ENCODE measurements around the gene DCPS.
A peak's percentile ranks its signal among the peaks of the same experiment; 100 is the strongest.

The DCPS gene

DNA sequence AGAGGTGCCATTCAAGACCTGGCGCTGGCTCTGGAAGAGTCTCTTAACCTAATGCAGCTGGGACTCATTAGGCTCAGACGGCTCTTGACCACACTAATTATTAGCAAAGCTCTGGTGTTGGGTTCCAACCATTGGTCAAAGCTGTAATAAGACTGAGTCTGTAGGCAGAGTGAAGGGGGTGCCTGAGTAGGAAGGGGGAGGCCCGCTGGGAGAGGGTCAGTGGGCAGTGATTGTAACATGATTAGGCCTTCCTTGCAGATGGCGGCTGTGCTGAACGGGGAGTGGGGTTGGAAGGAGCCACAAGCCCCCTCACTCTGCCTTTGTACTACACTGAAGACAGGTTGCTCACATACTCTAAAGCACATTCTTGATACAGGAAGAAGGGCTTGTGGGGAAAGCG is 40.4 kb upstream of the DCPS start:
- no peaks in the 10 kb centered on the region for H4K20me1 ChIP-seq (ENCODE audit: low read depth, low read length)
- H3K36me3 ChIP-seq (ENCODE audit: low read length) = no peaks in the 10 kb centered on the region
- H3K27me3 ChIP-seq (ENCODE audit: low read length) = no peaks in the 10 kb centered on the region
- no peaks in the 10 kb centered on the region for H3K9me3 ChIP-seq (ENCODE audit: insufficient read depth, low read length)
- no peak overlapping the region for H2AFZ ChIP-seq (ENCODE audit: low read depth, low read length, severe bottlenecking)
- TF ChIP-seq EZH2phosphoT487 (conservative IDR thresholded peaks at IDR 0.05; ENCODE audit: low read length) = no peak
- TF ChIP-seq, protein P1, sequence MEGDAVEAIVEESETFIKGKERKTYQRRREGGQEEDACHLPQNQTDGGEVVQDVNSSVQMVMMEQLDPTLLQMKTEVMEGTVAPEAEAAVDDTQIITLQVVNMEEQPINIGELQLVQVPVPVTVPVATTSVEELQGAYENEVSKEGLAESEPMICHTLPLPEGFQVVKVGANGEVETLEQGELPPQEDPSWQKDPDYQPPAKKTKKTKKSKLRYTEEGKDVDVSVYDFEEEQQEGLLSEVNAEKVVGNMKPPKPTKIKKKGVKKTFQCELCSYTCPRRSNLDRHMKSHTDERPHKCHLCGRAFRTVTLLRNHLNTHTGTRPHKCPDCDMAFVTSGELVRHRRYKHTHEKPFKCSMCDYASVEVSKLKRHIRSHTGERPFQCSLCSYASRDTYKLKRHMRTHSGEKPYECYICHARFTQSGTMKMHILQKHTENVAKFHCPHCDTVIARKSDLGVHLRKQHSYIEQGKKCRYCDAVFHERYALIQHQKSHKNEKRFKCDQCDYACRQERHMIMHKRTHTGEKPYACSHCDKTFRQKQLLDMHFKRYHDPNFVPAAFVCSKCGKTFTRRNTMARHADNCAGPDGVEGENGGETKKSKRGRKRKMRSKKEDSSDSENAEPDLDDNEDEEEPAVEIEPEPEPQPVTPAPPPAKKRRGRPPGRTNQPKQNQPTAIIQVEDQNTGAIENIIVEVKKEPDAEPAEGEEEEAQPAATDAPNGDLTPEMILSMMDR (IDR thresholded peaks at IDR 0.05; ENCODE audit: insufficient read depth, low read length, poor library complexity, severe bottlenecking) = no peak
- no peak overlapping the region for H3K9ac ChIP-seq (ENCODE audit: low read length)
- H3K4me3 ChIP-seq (ENCODE audit: insufficient read depth, low read length, poor library complexity, severe bottlenecking) = no peak overlapping the region
- H3K79me2 ChIP-seq (ENCODE audit: insufficient read depth, low read length) = peaks cover 11% of the 10 kb centered on the region
- H3K27ac ChIP-seq (ENCODE audit: low read depth, low read length) = no peak overlapping the region
- H3K4me2 ChIP-seq (ENCODE audit: low read depth, low read length, poor library complexity, severe bottlenecking) = no peak overlapping the region
- no peaks in the 10 kb centered on the region for H3F3A ChIP-seq (ENCODE audit: insufficient read depth)
- H3K9me2 ChIP-seq (replicated peaks; ENCODE audit: insufficient read depth, low read length) = no peaks in the 10 kb centered on the region

DNA sequence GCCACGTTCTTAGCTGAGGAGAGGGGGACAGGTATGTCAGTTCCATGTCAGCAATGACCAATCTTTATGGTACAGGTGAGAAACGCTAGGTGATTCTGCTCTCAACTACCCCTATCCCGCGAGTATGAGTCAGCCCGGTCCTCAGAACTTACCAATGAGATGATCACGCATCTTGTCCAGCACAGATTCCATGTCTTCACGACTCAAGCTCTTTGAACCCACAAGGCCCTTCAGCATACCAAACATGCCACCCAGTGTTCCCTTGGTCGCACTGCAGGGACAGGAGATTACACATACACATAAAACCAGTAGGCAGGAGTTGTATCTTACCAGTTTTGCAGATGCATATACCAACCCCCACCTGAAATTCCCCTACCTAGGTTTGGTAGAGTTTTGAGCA is 38.0 kb upstream of the DCPS start:
- Histone ChIP-seq H3K9me2 (replicated peaks; ENCODE audit: insufficient read depth, low read length) (no peaks in the 10 kb centered on the region), H4K20me1 (ENCODE audit: low read depth, low read length) (no peaks in the 10 kb centered on the region), H2AFZ (ENCODE audit: low read depth, low read length, severe bottlenecking) (no peak overlapping the region), H3K9me3 (ENCODE audit: insufficient read depth, low read length) (no peaks in the 10 kb centered on the region), H3K4me3 (ENCODE audit: insufficient read depth, low read length, poor library complexity, severe bottlenecking) (no peak overlapping the region), H3K4me2 (ENCODE audit: low read depth, low read length, poor library complexity, severe bottlenecking) (no peak overlapping the region), H3K36me3 (ENCODE audit: low read length) (no peaks in the 10 kb centered on the region), H3K27ac (ENCODE audit: low read depth, low read length) (no peak overlapping the region), H3K9ac (ENCODE audit: low read length) (no peak overlapping the region), H3K27me3 (ENCODE audit: low read length) (no peaks in the 10 kb centered on the region), H3F3A (ENCODE audit: insufficient read depth) (no peaks in the 10 kb centered on the region), H3K79me2 (ENCODE audit: insufficient read depth, low read length) (peaks cover 25% of the 10 kb centered on the region)
- TF ChIP-seq, protein P1 (IDR thresholded peaks at IDR 0.05; ENCODE audit: insufficient read depth, low read length, poor library complexity, severe bottlenecking) = no peak
- no peak for TF ChIP-seq EZH2phosphoT487 (conservative IDR thresholded peaks at IDR 0.05; ENCODE audit: low read length)

DNA sequence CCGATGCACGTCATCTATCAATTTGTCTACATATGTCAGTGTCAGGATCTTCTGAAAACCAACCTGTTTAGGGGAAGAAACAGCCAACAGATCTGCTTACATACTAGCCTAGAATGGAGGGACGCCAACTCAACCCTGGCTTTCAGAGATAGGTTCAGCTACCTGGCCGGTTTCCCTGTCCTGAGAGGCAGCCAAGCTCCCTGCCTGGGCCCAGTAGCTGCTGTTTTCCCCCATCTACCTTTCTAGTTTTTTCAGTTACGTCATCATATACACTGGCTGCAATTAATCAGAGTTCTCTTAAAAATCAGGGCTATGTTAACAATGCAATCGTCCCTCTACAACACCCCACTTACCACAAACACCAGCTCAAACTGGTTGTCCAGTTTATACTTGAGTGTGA is 36.2 kb upstream of the DCPS start:
- Histone ChIP-seq H3K9me3 (ENCODE audit: insufficient read depth, low read length) (no peaks in the 10 kb centered on the region), H3K79me2 (ENCODE audit: insufficient read depth, low read length) (peaks cover 25% of the 10 kb centered on the region), H3K36me3 (ENCODE audit: low read length) (no peaks in the 10 kb centered on the region), H4K20me1 (ENCODE audit: low read depth, low read length) (no peaks in the 10 kb centered on the region), H2AFZ (ENCODE audit: low read depth, low read length, severe bottlenecking) (no peak overlapping the region), H3K9ac (ENCODE audit: low read length) (peak overlapping the region; percentile 74), H3K4me2 (ENCODE audit: low read depth, low read length, poor library complexity, severe bottlenecking) (peak overlapping the region; percentile 80), H3K27ac (ENCODE audit: low read depth, low read length) (no peak overlapping the region), H3F3A (ENCODE audit: insufficient read depth) (no peaks in the 10 kb centered on the region), H3K4me3 (ENCODE audit: insufficient read depth, low read length, poor library complexity, severe bottlenecking) (peak overlapping the region; percentile 57), H3K9me2 (replicated peaks; ENCODE audit: insufficient read depth, low read length) (no peaks in the 10 kb centered on the region), H3K27me3 (ENCODE audit: low read length) (no peaks in the 10 kb centered on the region)
- TF ChIP-seq, protein P1 (IDR thresholded peaks at IDR 0.05; ENCODE audit: insufficient read depth, low read length, poor library complexity, severe bottlenecking) = no peak
- no peak for TF ChIP-seq EZH2phosphoT487 (conservative IDR thresholded peaks at IDR 0.05; ENCODE audit: low read length)

Data from SU-DHL-6 (cell line).